AG04449 (cell line): ENCODE measurements around the gene FBXL13.

ENCODE experiments used
- CTCF ChIA-PET: fragments of 350-600 bp; formaldehyde crosslinking; extraction: SDS; loops from one replicate; lab custom pipeline; 2021; ENCODE audit warnings: antibody characterized with exemption; lab: Yijun Ruan, JAX
- POLR2A ChIA-PET: fragments of 400-600, 350-600 bp; formaldehyde crosslinking; extraction: SDS; loops from one replicate; lab custom pipeline; 2020; ENCODE audit warnings: antibody characterized with exemption, inconsistent platforms; lab: Yijun Ruan, JAX
- DNase-seq: peaks from one replicate; pipeline ENCODE4 v3.0.0-alpha.2; 2010; ENCODE audit warnings: low read depth, low spot score
- H3K4me3 ChIP-seq: 2 replicates; pipeline ENCODE4 v1.5.1; 2011; ENCODE audit warnings: low read depth, mild to moderate bottlenecking, control low read depth, low read length
- CTCF ChIP-seq: IDR thresholded peaks from one replicate; pipeline ENCODE4 v1.5.1; 2011; ENCODE audit warnings: mild to moderate bottlenecking, moderate library complexity, low read length, control low read depth, inconsistent platforms; ENCODE audit not compliant: insufficient read depth; ENCODE audit errors: missing control alignments

FBXL13 gene

DNA sequence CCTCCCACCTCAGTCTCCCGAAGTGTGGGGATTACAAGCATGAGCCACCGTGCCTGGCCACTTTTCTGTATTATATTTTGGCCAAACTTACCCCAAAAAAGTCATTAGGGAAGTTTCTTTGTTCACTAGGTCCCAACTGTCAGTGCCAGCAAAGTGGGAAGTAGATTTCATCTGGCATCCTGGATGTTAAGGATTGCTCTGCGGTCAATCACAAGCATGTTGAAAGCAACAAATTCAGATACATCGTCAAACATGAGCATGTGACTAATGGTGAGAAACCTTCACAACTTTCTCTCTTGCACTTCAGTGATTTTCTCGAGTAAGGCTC, 176.1 kb downstream of the FBXL13 start:
- no peak for TF ChIP-seq CTCF
- CTCF ChIA-PET = no interaction called here

DNA sequence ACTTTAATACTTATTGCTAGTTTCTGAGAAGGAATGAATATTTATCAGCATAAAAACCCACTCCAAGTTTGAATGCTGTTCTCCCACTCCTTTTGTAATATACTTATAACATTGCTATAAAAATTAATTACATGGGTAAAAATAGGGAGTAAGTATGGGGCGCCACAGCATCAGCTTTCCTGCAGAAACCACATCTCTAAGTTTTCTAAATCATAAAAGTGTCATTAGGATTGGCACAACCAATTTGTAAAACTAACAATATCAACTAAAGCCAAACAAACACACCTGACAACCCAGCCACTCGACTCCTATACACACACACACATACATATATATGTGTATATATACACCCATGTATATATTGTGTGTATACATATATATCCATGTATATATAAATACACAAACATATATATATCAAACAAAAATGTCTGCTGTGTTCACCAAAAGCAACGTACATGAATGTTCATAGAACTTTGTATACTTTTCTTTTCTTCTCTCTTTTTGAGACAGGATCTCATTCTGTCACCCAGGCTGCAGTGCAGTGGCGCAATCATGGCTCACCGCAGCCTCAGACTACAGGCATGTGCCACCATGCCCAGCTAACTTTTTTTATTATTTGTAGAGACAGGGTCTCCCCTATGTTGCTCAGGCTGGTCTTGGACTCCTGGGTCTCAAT, 176.6 kb downstream of the FBXL13 start:
- no peak for DNase-seq
- POLR2A ChIA-PET = no interaction called here
- TF ChIP-seq CTCF = no peak
- CTCF ChIA-PET = no interaction called here
- H3K4me3 ChIP-seq = no peak overlapping the region

More for the DNA sequence above, 176.1 kb downstream of the FBXL13 start:
- POLR2A ChIA-PET = no interaction called here
- no peak for DNase-seq
- no peak overlapping the region for H3K4me3 ChIP-seq

DNA sequence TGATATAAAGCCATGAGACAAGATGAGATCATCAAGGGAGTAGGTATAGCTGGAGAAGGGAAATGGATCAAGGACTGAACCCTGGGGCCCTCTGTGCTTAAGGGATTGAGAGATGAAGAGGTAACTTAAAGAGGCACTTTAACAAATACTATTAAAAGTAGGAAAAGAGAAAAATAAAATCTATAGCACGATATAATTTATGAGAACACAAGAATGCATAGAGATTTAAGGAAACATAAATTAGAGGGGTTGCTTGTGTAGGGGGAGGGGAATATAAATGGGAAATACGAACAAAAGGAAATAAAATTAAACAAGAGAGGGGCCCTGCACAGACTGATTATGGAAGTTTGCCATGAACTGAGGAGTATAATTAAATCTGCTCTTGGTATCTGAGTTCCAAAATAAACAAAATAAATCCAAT, 177.4 kb downstream of the FBXL13 start:
- no peak for TF ChIP-seq CTCF
- ChIA-PET POLR2A (no interaction called here), CTCF (no interaction called here)
- no peak overlapping the region for H3K4me3 ChIP-seq
- DNase-seq = no peak

GRCh38 chr7:102896585-102896984, 178.0 kb downstream of the FBXL13 start:
- no peak for DNase-seq
- ChIA-PET CTCF (no interaction called here), POLR2A (no interaction called here)
- H3K4me3 ChIP-seq = no peak overlapping the region
- no peak for TF ChIP-seq CTCF

- no peak overlapping the region for H3K4me3 ChIP-seq
- ChIA-PET CTCF (interaction anchor here (0.6 kb wide), 1 partner anchor 165 kb away, joined by 3 read pairs; no protein-coding TSS in a partner anchor), POLR2A (interaction anchor here (0.7 kb wide), 1 partner anchor 43 kb away, joined by 3 read pairs; no protein-coding TSS in a partner anchor)
- TF ChIP-seq CTCF = no peak
- no peak for DNase-seq
Observed at GRCh38 chr7:102895602-102896001, 179.0 kb downstream of the FBXL13 start.

GRCh38 chr7:102892631-102893278, 181.8 kb downstream of the FBXL13 start:
- TF ChIP-seq CTCF = no peak
- no peak overlapping the region for H3K4me3 ChIP-seq
- no peak for DNase-seq
- CTCF ChIA-PET = interaction anchor here (0.7 to 1.2 kb wide), 3 partner anchors 18 to 168 kb away, joined by 3 to 4 read pairs (median 3); no protein-coding TSS in a partner anchor
- POLR2A ChIA-PET = interaction anchor here (1.5 kb wide), 2 partner anchors 18 to 183 kb away, joined by 3 to 7 read pairs; no protein-coding TSS in a partner anchor
